CD4-positive, alpha-beta memory T cell (primary cell): ENCODE results near the gene SLC6A13. TPM values are rescaled to one million over a fixed set of nuclear protein-coding genes. Genes with fewer than 3 reads are reported as not detected.
"Not testable (repeated sequence)": the region's sequence is repeated elsewhere in the genome, so short reads cannot be mapped to it uniquely, and the experiment has no call there.

Source experiments
- CTCF ChIA-PET: fragments of 350-600 bp; sonication (Branson Sonifier 250); formaldehyde crosslinking; loops from one replicate; lab custom pipeline; 2021; ENCODE audit warnings: inconsistent platforms; ENCODE audit not compliant: partially characterized antibody; lab: Charles Lee
- POLR2A ChIA-PET: fragments of 350-600 bp; sonication (Branson Sonifier 250); formaldehyde crosslinking; loops from one replicate; lab custom pipeline; 2021; ENCODE audit not compliant: partially characterized antibody; lab: Charles Lee
- DNase-seq, 5 donors: peaks; one replicate each; pipeline versions ENCODE4 v3.0.0 to v3.0.0-alpha.2; 2020 to 2022; ENCODE audit warnings: mixed read lengths in 1 of 5
- H3K27ac ChIP-seq: one replicate; pipeline ENCODE4 v1.7.0; 2013; ENCODE audit warnings: low read depth, low read length
- H3K27me3 ChIP-seq: 2 replicates; pipeline ENCODE4 v1.7.0; 2013; ENCODE audit warnings: mild to moderate bottlenecking, low read length, moderate library complexity; ENCODE audit not compliant: insufficient read depth
- H3K36me3 ChIP-seq: 2 replicates; pipeline ENCODE4 v1.7.0; 2013; ENCODE audit warnings: mild to moderate bottlenecking, low read length, moderate library complexity; ENCODE audit not compliant: insufficient read depth
- H3K4me1 ChIP-seq: 2 replicates; pipeline ENCODE4 v1.7.0; 2013; ENCODE audit warnings: mild to moderate bottlenecking, low read length, moderate library complexity; ENCODE audit not compliant: insufficient read depth
- H3K4me3 ChIP-seq, 2 donors: one replicate each; pipeline ENCODE4 v1.7.0; 2013; ENCODE audit warnings: low read length in 2 of 2, mild to moderate bottlenecking in 1 of 2
- H3K9me3 ChIP-seq, 2 donors: one replicate each; pipeline ENCODE4 v1.7.0; 2013; ENCODE audit warnings: low read length in 2 of 2, control low read depth in 1 of 2; ENCODE audit not compliant: control insufficient read depth in 1 of 2
- H3K27ac Mint-ChIP-seq, 7 donors: one replicate each; pipeline ENCODE4 v1.8.0; 2020 to 2021; ENCODE audit warnings: mixed read lengths in 7 of 7, mild to moderate bottlenecking in 6 of 7, inconsistent platforms in 3 of 7, moderate library complexity in 3 of 7
- H3K27me3 Mint-ChIP-seq, 2 donors: one replicate each; pipeline ENCODE4 v1.8.0; 2020 to 2021; ENCODE audit warnings: mixed read lengths in 2 of 2
- H3K36me3 Mint-ChIP-seq, 2 donors: one replicate each; pipeline ENCODE4 v1.8.0; 2020 to 2021; ENCODE audit warnings: mixed read lengths in 2 of 2, inconsistent platforms in 1 of 2, mild to moderate bottlenecking in 1 of 2
- H3K4me1 Mint-ChIP-seq, 4 donors: one replicate each; pipeline ENCODE4 v1.8.0; 2020 to 2021; ENCODE audit warnings: mixed read lengths in 4 of 4, mild to moderate bottlenecking in 1 of 4
- H3K4me3 Mint-ChIP-seq, 8 donors: one replicate each; pipeline ENCODE4 v1.8.0; 2020 to 2021; ENCODE audit warnings: mixed read lengths in 8 of 8, mild to moderate bottlenecking in 7 of 8, moderate library complexity in 6 of 8, inconsistent platforms in 3 of 8
- H3K9me3 Mint-ChIP-seq, 8 donors: one replicate each; pipeline ENCODE4 v1.8.0; 2020 to 2021; ENCODE audit warnings: mixed read lengths in 8 of 8, mild to moderate bottlenecking in 5 of 8, inconsistent platforms in 3 of 8, moderate library complexity in 1 of 8
- intact Hi-C: fragments of 100-400 bp; cut with micrococcal nuclease; formaldehyde crosslinking; loops from one replicate; pipeline ENCODE4 v1.15.1; 2023
- polyA plus RNA-seq, 2 donors: library from polyadenylated mRNA; unstranded; fragments of 300-500 nt; fragmentation: Illumina TruSeq; gene quantifications; one replicate each; pipeline ENCODE4 v1.2.3, GENCODE V29; 2021
- total RNA-seq, 2 experiments: library from RNA; stranded (reverse); gene quantifications; one replicate each; pipeline ENCODE4 v1.2.3, GENCODE V29; 2021

Gene SLC6A13
- total and polyA plus RNA-seq, 4 experiments from 2014 or later: 0.17 to 0.75 (median 0.32) TPM; not detected in 1

DNA sequence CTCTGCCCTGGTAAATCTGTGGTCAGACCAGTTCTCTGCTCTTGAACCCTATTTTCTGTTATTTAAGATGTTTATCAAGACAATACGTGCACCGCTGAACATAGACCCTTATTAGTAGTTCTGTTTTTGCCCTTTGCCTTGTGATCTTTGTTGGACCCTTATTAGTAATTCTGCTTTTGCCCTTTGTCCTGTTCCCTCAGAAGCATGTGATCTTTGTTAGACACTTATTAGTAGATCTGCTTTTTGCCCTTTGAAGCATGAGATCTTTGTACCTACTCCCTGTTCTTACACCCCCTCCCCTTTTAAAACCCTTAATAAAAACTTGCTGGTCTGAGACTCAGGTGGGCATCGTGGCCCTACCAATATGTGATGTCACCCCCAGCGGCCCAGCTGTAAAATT lies 26.7 kb downstream of the SLC6A13 start:
- Mint-ChIP-seq H3K9me3 (peaks cover 0 to 41% (median 22%) of the 10 kb centered on the region in 8 donors), H3K27me3 (peaks cover 8 to 29% of the 10 kb centered on the region in 2 donors)
- intact Hi-C loops, H3K9me3 ChIP-seq, H3K27ac Mint-ChIP-seq, DNase-seq, H3K4me3 ChIP-seq, H3K4me1 ChIP-seq, H3K36me3 Mint-ChIP-seq, H3K27me3 ChIP-seq, H3K4me1 Mint-ChIP-seq, H3K36me3 ChIP-seq, H3K4me3 Mint-ChIP-seq, CTCF ChIA-PET, POLR2A ChIA-PET, H3K27ac ChIP-seq: not testable (repeated sequence)

- H3K27ac Mint-ChIP-seq: no peak overlapping the region
- no peak for DNase-seq
- no peaks in the 10 kb centered on the region for H3K4me1 Mint-ChIP-seq
- Histone ChIP-seq H3K4me1 (no peaks in the 10 kb centered on the region), H3K4me3 (no peak overlapping the region), H3K27me3 (no peaks in the 10 kb centered on the region), H3K36me3 (no peaks in the 10 kb centered on the region), H3K27ac (no peak overlapping the region), H3K9me3 (no peaks in the 10 kb centered on the region)
- CTCF ChIA-PET: no interaction called here
- POLR2A ChIA-PET: no interaction called here
- peaks cover 0 to 41% (median 22%) of the 10 kb centered on the region in 8 donors for H3K9me3 Mint-ChIP-seq
- no peak overlapping the region for H3K4me3 Mint-ChIP-seq
- intact Hi-C loops: no loop called here
- peaks cover 9 to 27% of the 10 kb centered on the region in 2 donors for H3K27me3 Mint-ChIP-seq
- H3K36me3 Mint-ChIP-seq: peaks cover 3 to 7% of the 10 kb centered on the region in 2 donors
Observed at GRCh38 chr12:234891-235415, 27.7 kb downstream of the SLC6A13 start.

- ChIA-PET POLR2A (no interaction called here), CTCF (no interaction called here)
- H3K27me3 ChIP-seq: no peaks in the 10 kb centered on the region
- intact Hi-C loops: no loop called here
- Mint-ChIP-seq H3K4me3 (no peak overlapping the region), H3K27ac (no peak overlapping the region), H3K27me3 (peaks cover 6 to 26% of the 10 kb centered on the region in 2 donors), H3K4me1 (no peaks in the 10 kb centered on the region), H3K36me3 (peaks cover 3 to 7% of the 10 kb centered on the region in 2 donors), H3K9me3 (peaks cover 0 to 37% (median 22%) of the 10 kb centered on the region in 8 donors)
- H3K9me3 ChIP-seq: no peaks in the 10 kb centered on the region
- H3K36me3 ChIP-seq: no peaks in the 10 kb centered on the region
- H3K27ac ChIP-seq: no peak overlapping the region
- H3K4me3 ChIP-seq: no peak overlapping the region
- no peak for DNase-seq
- H3K4me1 ChIP-seq: no peaks in the 10 kb centered on the region
Observed at GRCh38 chr12:234019-234418, 28.6 kb downstream of the SLC6A13 start.

- intact Hi-C loops: no loop called here
- no peak overlapping the region for H3K4me3 Mint-ChIP-seq
- Histone ChIP-seq H3K9me3 (no peaks in the 10 kb centered on the region), H3K4me1 (no peaks in the 10 kb centered on the region), H3K27ac (no peak overlapping the region), H3K27me3 (no peaks in the 10 kb centered on the region), H3K4me3 (no peak overlapping the region), H3K36me3 (no peaks in the 10 kb centered on the region)
- ChIA-PET CTCF (no interaction called here), POLR2A (no interaction called here)
- H3K27me3 Mint-ChIP-seq: peaks cover 6 to 23% of the 10 kb centered on the region in 2 donors
- H3K9me3 Mint-ChIP-seq: peaks cover 0 to 37% (median 22%) of the 10 kb centered on the region in 8 donors
- H3K27ac Mint-ChIP-seq: no peak overlapping the region
- DNase-seq: no peak
- H3K4me1 Mint-ChIP-seq: no peaks in the 10 kb centered on the region
- peaks cover 3 to 7% of the 10 kb centered on the region in 2 donors for H3K36me3 Mint-ChIP-seq
Observed at GRCh38 chr12:233615-233968, 29.0 kb downstream of the SLC6A13 start.

- Histone ChIP-seq H3K27ac (no peak overlapping the region), H3K27me3 (no peaks in the 10 kb centered on the region), H3K4me3 (no peak overlapping the region), H3K36me3 (no peaks in the 10 kb centered on the region), H3K4me1 (no peaks in the 10 kb centered on the region), H3K9me3 (no peaks in the 10 kb centered on the region)
- Mint-ChIP-seq H3K27me3 (peaks cover 6 to 18% of the 10 kb centered on the region in 2 donors), H3K9me3 (peaks cover 0 to 32% (median 21%) of the 10 kb centered on the region in 8 donors), H3K4me1 (no peaks in the 10 kb centered on the region), H3K36me3 (peaks cover 3 to 7% of the 10 kb centered on the region in 2 donors), H3K4me3 (no peak overlapping the region), H3K27ac (no peak overlapping the region)
- ChIA-PET POLR2A (no interaction called here), CTCF (interaction anchor here (1.0 kb wide), 1 partner anchor 13 kb away, joined by 3 read pairs; no protein-coding TSS in a partner anchor)
- intact Hi-C loops: no loop called here
- DNase-seq: no peak
Observed at GRCh38 chr12:232731-233614, 29.7 kb downstream of the SLC6A13 start.

DNA sequence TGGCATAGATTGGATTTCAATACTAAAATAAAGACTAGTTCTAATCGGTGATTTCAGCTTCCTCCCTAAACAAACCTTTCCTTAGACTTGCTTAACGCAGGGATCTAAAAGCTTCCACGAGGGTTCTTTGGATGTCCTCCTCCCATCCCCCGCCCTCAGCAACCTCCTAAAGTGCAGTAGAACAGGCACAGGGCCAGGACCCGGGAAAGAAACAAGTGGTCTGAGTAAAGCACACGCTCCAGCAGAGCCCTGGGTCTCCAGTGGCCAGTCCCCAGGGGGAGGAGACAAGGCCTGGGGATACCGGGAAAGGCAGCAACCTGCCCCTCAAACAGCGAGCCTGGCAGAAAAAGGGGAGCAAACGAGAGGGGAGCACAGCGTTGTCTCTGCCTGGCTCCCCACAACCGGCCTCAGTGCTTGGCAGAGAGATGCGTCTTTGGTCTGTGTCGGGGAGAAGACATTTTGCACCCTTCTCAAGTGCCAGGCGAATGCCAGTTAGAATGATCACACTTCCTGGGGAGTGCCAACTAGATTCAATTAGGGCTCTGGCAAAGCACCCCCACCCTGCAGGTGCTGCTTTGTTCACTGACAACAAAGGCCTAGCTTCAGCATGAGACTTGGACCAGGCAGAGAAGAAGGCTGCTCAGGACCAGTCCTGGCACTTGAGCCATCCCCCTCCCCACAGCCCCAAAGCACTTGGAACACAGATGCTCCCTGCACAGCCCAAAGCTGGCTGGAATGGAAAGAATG lies 31.5 kb downstream of the SLC6A13 start:
- no peak for DNase-seq
- Histone ChIP-seq H3K27ac (no peak overlapping the region), H3K4me1 (no peaks in the 10 kb centered on the region), H3K4me3 (no peak overlapping the region), H3K27me3 (no peaks in the 10 kb centered on the region), H3K36me3 (no peaks in the 10 kb centered on the region), H3K9me3 (no peaks in the 10 kb centered on the region)
- CTCF ChIA-PET: no interaction called here
- POLR2A ChIA-PET: no interaction called here
- H3K27me3 Mint-ChIP-seq: peaks cover 6 to 14% of the 10 kb centered on the region in 2 donors
- peaks cover 2 to 3% of the 10 kb centered on the region in 2 donors for H3K36me3 Mint-ChIP-seq
- H3K27ac Mint-ChIP-seq: no peak overlapping the region
- peaks cover 0 to 19% (median 14%) of the 10 kb centered on the region in 8 donors for H3K9me3 Mint-ChIP-seq
- H3K4me1 Mint-ChIP-seq: no peaks in the 10 kb centered on the region
- H3K4me3 Mint-ChIP-seq: no peak overlapping the region
- intact Hi-C loops: no loop called here
